Coronary artery (tissue), 2 donors: ENCODE results near the gene RGPD6.
"Not testable (repeated sequence)": the region's sequence is repeated elsewhere in the genome, so short reads cannot be mapped to it uniquely, and the experiment has no call there.

Source experiments
- DNase-seq: peaks from one replicate; pipeline ENCODE4 v3.0.0-alpha.2; 2017; ENCODE audit warnings: low spot score
- H3K27ac ChIP-seq, 2 donors: fragments of 200-600 bp; sonication (generic); one replicate each; pipeline ENCODE4 v1.5.1; 2016 to 2019
- H3K4me3 ChIP-seq: fragments of 200-600 bp; sonication (generic); 2 replicates; pipeline ENCODE4 v1.5.1; 2016; ENCODE audit warnings: mild to moderate bottlenecking, moderate library complexity

RGPD6 gene

DNA sequence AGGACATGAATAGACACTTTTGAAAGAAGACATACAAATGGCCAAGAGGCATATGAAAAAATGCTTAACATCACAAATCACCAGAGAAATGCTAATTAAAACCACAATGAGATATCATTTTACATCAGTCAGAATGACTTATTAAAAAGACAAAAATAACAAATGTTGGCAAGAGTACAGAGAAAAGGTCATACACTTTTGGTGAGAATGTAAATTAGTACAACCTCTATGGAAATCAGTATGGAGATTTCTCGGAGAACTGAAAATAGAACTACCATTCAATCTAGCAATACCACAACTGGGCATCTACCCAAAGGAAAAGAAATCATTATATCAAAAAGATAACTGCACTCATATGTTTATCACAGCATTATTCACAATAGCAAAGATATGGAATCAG is 88.0 kb downstream of the RGPD6 start:
- not testable (repeated sequence) for DNase-seq, H3K27ac ChIP-seq, H3K4me3 ChIP-seq

DNA sequence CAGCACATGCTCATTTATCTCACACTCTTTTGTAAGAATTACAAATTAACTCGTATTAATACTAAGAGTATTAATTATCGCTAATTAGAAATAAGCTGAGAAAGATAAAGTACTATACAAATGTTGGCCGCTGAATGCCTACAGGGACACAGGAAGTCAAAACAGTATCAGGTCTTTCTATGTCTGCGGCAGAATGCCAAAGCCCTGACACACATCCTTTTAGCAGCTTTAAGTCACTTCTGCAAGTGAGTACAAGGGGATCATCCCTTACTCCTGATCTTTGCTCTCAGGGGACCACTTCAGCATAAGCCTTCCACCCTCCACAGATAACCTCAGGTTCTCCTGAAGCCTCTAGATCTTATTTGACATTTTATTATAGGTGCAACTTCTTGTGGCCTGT is 94.3 kb downstream of the RGPD6 start:
- not testable (repeated sequence) for H3K27ac ChIP-seq, DNase-seq, H3K4me3 ChIP-seq

DNA sequence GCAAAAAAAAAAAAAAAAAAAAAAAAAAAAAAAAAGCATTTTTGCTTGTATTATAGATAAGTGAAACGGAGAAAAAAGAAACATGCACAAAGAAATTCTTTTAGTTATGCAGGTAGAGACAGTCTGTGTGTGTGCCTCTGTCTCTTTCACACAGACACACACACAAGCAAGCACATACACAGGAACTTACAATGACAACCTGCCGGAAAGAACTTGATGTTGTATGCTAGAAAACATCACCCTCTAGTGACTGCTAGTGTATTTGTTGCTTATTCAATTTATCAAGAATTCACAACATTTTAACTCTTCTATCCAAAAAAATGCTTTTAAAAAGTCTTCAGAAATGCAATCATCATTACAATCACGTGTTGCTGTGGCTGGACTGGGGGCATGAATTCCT is 95.8 kb downstream of the RGPD6 start:
- H3K27ac ChIP-seq, H3K4me3 ChIP-seq, DNase-seq: not testable (repeated sequence)

DNA sequence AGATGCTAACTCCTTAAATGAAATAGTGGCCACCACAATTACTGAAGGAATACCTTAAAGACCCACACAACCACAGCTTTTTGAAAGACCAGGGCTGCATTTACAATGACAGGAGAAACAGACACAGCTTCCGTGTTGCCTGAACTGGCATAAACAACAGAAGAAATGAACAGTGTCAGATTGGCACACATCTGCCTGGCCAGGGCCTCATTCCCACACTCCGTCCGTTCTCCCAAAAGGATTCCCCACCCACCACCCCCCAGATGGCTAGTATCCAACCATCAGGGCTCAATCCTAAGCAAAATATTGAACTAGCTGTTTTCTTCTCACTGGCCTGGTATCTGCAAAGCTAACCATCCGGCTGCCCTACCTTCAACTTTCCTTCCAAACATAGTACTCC is 96.9 kb downstream of the RGPD6 start:
- not testable (repeated sequence) for DNase-seq, H3K27ac ChIP-seq, H3K4me3 ChIP-seq

DNA sequence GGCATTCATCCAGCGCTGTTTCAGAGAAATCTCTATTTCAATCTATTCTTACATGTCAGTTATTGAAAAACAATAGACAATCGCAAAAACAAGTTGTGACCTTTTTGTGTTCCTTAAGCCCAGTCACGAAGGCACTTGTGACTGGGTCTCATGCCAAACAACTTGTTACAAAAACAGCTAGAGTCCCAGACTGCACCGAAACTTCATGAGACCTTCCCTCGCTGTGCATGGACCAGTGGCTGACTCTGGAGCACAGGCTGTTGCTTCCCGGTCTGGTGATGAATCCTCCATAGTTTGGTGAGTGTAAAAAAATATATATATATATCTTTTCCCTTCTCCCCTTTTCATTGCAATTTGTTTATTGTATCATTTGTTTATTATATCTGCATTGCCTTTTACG is 99.7 kb downstream of the RGPD6 start:
- not testable (repeated sequence) for H3K4me3 ChIP-seq, DNase-seq, H3K27ac ChIP-seq

DNA sequence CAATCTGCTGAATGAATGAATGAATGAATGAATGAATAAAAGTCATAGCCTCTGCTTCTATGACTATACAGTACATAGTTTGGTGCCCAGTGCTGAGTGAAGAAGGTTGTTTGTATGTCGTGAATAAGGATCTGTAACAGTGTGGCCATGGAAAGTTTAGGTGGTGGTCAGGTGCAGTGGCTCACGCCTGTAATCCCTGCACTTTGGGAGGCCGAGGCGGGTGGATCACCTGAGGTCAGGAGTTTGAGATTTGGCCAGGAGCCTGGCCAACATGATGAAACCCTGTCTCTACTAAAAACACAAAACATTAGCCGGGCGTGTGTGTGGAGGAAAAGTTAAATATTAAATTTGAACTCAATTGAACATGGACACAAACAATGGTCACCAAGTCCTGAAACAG is 100.1 kb downstream of the RGPD6 start:
- H3K27ac ChIP-seq, H3K4me3 ChIP-seq: not testable (repeated sequence)

DNA sequence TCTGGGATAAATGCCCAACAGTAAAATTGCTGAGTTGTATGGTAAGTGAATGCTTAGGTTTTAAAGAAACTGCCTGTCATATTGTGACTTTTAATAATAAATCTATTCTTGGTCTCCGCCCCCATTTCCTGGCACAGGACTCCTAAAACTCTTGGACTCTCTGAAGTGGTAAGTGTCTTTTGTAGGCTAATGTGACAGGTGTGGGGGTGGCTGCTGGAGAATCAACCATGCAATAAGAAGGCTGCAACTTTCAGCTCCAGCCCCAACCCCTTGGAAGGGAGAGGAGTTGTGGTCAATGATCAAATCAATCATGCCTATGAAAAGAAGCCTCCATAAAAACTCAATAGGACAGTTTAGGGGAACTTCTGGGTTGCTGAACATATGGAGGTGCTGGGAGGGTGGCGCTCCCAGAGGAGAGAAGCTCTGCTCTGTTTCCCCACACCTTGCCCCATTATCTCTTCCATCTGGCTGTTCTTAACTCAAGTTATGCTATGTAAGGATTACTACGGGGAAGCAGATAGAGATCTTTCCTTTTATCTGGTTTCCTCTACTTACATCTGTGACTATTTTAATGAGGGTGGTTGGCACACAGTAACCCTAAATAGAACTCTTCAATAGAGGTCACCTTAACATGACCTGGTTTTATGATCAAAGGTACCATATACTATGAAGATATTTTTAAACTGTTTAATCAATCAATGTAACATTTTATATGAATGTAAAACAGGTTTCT is 101.2 kb downstream of the RGPD6 start:
- not testable (repeated sequence) for H3K4me3 ChIP-seq, DNase-seq, H3K27ac ChIP-seq

More for the DNA sequence above, 100.1 kb downstream of the RGPD6 start:
- not testable (repeated sequence) for DNase-seq

DNA sequence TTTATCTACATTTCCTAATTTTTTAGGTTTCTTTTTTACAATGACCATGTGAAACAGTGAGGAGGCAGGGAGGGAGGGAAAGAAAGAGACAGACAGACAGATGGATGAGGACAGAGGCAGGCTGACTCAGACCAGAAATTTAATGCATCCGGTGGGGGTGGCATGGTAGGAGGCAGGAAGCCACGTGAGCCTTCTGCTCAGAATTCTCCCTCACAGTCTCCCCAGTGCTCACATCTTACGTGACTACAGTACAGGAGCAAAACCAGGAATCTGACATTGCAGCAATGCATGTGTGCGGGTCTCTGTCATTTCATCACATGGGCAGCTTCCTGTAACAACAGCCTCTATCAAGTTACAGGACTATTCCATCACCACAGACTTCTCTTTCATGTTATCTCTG is 102.1 kb downstream of the RGPD6 start:
- not testable (repeated sequence) for H3K4me3 ChIP-seq, DNase-seq, H3K27ac ChIP-seq

DNA sequence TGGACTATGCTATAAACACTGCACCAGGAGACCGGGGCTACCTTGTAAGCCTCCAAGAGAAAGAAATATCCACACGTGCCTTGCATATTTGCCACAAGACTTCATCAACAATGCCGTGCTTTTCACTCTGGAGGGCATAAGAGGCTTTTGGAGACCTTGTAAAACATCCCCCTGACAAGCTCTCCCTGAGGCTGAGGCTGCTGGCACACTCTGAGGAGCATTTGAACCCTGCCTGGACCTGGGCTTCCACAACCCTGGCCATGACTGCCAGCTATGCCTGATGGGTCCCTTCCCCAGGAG is 104.0 kb downstream of the RGPD6 start:
- H3K27ac ChIP-seq, DNase-seq, H3K4me3 ChIP-seq: not testable (repeated sequence)

DNA sequence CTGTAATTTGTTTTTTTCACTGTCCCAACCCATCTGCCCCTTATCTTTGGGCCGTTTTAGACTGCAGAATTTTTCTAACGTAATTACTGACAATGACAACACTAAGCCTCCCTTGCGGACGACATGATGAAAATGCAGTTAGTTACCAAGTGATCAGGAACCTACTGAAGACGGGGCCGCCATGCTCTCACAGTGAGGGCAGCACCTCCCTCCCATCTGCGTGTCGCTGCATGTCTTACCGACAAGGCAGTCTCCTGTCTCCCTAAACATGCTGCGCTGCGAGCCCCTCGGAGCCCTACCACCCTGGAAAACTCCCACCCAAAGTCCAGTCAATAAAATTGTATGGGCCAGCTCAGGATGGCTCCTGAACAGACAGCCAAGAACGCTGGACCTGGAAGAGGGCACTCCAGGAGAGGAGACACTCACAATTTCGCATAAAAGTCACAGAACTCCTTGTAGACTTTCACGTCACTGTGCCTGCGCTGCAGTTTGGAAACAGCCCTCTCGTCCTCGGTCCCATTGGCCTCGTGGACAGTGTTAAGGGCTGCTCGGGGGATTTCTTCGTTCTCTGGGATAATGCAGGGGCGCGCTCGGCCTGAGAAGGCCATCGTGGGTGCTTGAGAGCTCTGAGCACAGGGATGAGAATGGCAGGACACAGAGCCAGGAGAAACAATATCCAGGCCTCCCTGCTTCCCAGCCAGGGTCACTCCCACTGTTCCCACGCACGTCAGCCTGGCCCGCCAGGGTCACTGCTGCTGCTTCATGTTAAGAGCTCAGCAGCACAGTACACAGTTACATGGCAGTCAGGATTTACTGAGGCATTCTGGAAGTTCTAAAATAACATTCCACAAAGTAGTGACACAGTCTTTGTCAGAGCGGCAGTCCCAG is 104.6 kb downstream of the RGPD6 start, which contains the start of gene LIMS4:
LIMS4 (minus strand) TSS at position 646 of the 888 bp plus-strand sequence; CDS start at position 608, 38 bp downstream.
- H3K27ac ChIP-seq, DNase-seq, H3K4me3 ChIP-seq: not testable (repeated sequence)

DNA sequence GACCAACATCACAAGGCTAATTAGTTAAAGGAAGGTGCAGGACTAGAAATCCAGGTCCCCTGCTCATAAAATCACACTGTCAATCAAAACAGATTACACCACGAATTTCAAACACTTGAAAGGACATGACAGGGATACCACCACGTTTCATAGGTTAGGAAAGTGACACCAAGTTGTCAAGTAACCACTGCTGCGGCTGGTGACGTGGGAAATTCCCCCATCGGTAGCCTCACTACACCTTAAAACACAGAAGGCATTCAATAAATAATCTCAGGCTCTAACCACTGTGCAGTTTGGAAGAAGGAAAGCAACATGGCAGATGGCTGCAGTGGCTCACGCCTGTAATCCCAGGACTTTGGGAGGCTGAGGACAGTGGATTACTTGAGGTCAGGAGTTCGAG is 108.1 kb downstream of the RGPD6 start:
- not testable (repeated sequence) for H3K4me3 ChIP-seq, H3K27ac ChIP-seq, DNase-seq

DNA sequence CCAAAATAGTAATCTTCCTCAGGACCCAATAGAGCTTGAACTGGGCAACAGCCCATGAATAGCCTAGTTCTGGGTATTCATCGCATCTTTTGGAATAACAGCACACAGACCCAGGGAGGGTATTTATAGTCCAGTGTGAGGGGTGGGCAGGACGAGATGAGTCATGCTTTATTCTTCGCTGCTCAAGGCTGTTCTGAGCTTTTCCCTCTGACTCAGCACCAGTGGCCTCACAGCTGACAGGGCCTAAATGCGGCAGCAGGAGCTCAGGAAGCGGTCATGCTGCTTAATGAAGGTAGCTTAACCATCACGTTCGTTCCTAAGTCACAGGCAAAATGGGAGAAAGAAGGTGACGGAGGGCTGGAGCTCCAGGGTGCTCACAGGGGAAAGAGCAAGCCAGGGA is 111.7 kb downstream of the RGPD6 start:
- not testable (repeated sequence) for H3K27ac ChIP-seq

More for the DNA sequence above, 111.7 kb downstream of the RGPD6 start:
- DNase-seq, H3K4me3 ChIP-seq: not testable (repeated sequence)
